B cell (primary cell): Measurements from ENCODE around the gene IPCEF1.

Experiments used
- CTCF ChIP-seq: fragments of 200-600 bp; IDR thresholded peaks from one replicate; pipeline ENCODE4 v1.8.0; 2022; ENCODE audit warnings: antibody characterized with exemption, mild to moderate bottlenecking
- EZH2 ChIP-seq: IDR thresholded peaks from 2 replicates; pipeline ENCODE4 v1.6.1; 2012; ENCODE audit warnings: borderline replicate concordance, low read depth, mild to moderate bottlenecking, moderate library complexity, low read length; ENCODE audit not compliant: insufficient read depth, poor library complexity, severe bottlenecking

DNA sequence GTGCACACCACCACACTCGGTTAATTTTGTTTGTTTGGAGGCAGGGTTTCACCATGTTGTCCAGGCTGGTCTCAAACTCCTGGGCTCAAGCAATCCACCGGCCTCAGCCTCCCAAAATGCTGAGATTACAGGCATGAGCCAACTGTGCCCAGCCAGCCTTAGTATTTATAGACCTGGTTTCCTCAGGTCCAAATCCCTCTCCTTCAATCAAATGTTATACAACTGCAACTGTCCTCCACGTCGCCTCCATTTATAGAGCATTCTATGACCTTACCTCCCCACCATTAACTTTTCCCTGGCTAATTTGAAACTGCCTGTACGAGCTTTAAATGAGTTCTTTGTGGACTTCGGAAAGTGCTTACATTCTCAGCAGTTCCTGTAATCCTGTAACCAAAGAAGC is 39.3 kb upstream of the IPCEF1 start:
- no peak for TF ChIP-seq CTCF
- no peak for TF ChIP-seq EZH2
